Pancreas (tissue), 10 donors: ENCODE measurements around the gene PALLD. TPM values are rescaled to one million over a fixed set of nuclear protein-coding genes. Genes with fewer than 3 reads are reported as not detected.

Source experiments
- ATAC-seq, 4 donors: fragments of 200-7000 bp; cut with Tn5 transposase; one replicate each; pipeline versions ENCODE4 v1.8.0 to v1.9.1; 2020; ENCODE audit warnings: mild to moderate bottlenecking in 4 of 4, moderate library complexity in 4 of 4
- DNase-seq, 6 donors: peaks; one replicate each; pipeline ENCODE4 v3.0.0-alpha.2; 2020
- FAIRE-seq: peaks from 2 replicates; lab custom pipeline; 2012; peaks lifted over from hg19 to GRCh38; lab: Jason Lieb, UNC
- H3K27ac ChIP-seq, 4 donors: fragments of 200-600 bp; sonication (generic); 1 replicate in 3 of 4; 2 replicates in 1 of 4; pipeline versions ENCODE4 v1.5.0 to v1.8.0; 2020
- H3K27me3 ChIP-seq, 4 donors: fragments of 200-600 bp; one replicate each; pipeline ENCODE4 v1.8.0; 2021
- H3K36me3 ChIP-seq, 3 donors: fragments of 200-600 bp; sonication (generic) in 1 of 3; one replicate each; pipeline versions ENCODE4 v1.5.0 to v1.8.0; 2020 to 2021
- H3K4me1 ChIP-seq, 3 donors: fragments of 200-600 bp; one replicate each; pipeline ENCODE4 v1.8.0; 2021
- H3K4me3 ChIP-seq, 4 donors: fragments of 200-600 bp; sonication (generic) in 2 of 4; one replicate each; pipeline versions ENCODE4 v1.5.0 to v1.8.0; 2020 to 2021
- H3K9me3 ChIP-seq, 4 donors: fragments of 200-600 bp; one replicate each; pipeline ENCODE4 v1.8.0; 2021
- CTCF ChIP-seq, 4 donors: fragments of 200-600 bp; sonication (generic) in 3 of 4; IDR thresholded peaks; one replicate each; pipeline versions ENCODE4 v1.5.0 to v1.8.0; 2021; ENCODE audit warnings: antibody characterized with exemption in 4 of 4
- WGBS, 2 donors: extraction: QIAGEN DNeasy Blood & Tissue Kit; methylation state at CpG; one replicate each; pipeline ENCODE4 v1.1.7; 2013; 5-methylcytosine and 5-hydroxymethylcytosine counted together
- intact Hi-C, 3 donors: fragments of 100-400 bp; cut with DNase I; formaldehyde crosslinking; loops; one replicate each; pipeline versions ENCODE4 v1.11.1 to v1.14.2; 2022
- polyA plus RNA-seq, 2 donors: library from polyadenylated mRNA; stranded (reverse); fragments of 200-250 nt; gene quantifications; one replicate each; pipeline ENCODE4 v1.2.3, GENCODE V29; 2013
- total RNA-seq, 6 donors: library from RNA; stranded (reverse); fragmentation: NEBNext Ultra II Directional in 4 of 6; extraction: Animal tissue kit (Norgen Biotek cat#: 25700) in 4 of 6; gene quantifications; one replicate each; pipeline versions ENCODE4 v1.2.1 to v1.2.4, GENCODE V29; 2021 to 2023
- donor health status: healthy with polysubstance abuse.
- donor health status: DM: no; HTN: no; CAD: no; lungs with moderate emphysema.
- donor health status: DM: no; HTN: no; CAD: no.
- donor health status: control.
- donor health status: control.
- donor health status: Bipolar disorder and iron deficiency.
- donor health status: DM: yes; HTN: yes; CAD: no.
- donor health status: DM: no; HTN: no; CAD: no.
- donor health status: DM: no; HTN: no; CAD: no.
- donor health status: DM: yes; HTN: yes; CAD: no.

Gene PALLD
- total and polyA plus RNA-seq, 8 donors: 4.4 to 44.2 (median 14.1) TPM

GRCh38 chr4:168628251-168628650, 131.4 kb downstream of the PALLD start:
- intact Hi-C loops: no loop called here
- DNase-seq: no peak
- TF ChIP-seq CTCF (IDR thresholded peaks at IDR 0.05): no peak
- Histone ChIP-seq H3K4me3 (no peak overlapping the region), H3K36me3 (no peaks in the 10 kb centered on the region), H3K4me1 (peaks cover 0 to 11% (median 0%) of the 10 kb centered on the region in 3 donors), H3K27ac (no peak overlapping the region), H3K9me3 (no peaks in the 10 kb centered on the region), H3K27me3 (no peaks in the 10 kb centered on the region)
- no peak for FAIRE-seq
- ATAC-seq: no peak
- WGBS, 2 donors: 77 to 92% methylated on average over 5 of the region's 5 CpGs

GRCh38 chr4:168629566-168629965, 132.7 kb downstream of the PALLD start:
- Histone ChIP-seq H3K4me1 (peaks cover 0 to 11% (median 0%) of the 10 kb centered on the region in 3 donors), H3K9me3 (no peaks in the 10 kb centered on the region), H3K27ac (no peak overlapping the region), H3K4me3 (no peak overlapping the region), H3K36me3 (no peaks in the 10 kb centered on the region), H3K27me3 (peaks cover 0 to 5% (median 0%) of the 10 kb centered on the region in 4 donors)
- no peak for TF ChIP-seq CTCF (IDR thresholded peaks at IDR 0.05)
- FAIRE-seq (no peak), ATAC-seq (no peak), DNase-seq (no peak)
- 87 to 88% methylated on average over 4 of the region's 4 CpGs for WGBS, 2 donors
- intact Hi-C loops: no loop called here

- H3K27me3 ChIP-seq: peaks cover 0 to 5% (median 0%) of the 10 kb centered on the region in 4 donors
- peak overlapping the region in 1 of 4 donors; percentile 46 for H3K4me3 ChIP-seq
- no peak for DNase-seq
- H3K4me1 ChIP-seq: peaks cover 0 to 11% (median 0%) of the 10 kb centered on the region in 3 donors
- intact Hi-C loops: no loop called here
- ATAC-seq: no peak
- no peak for TF ChIP-seq CTCF (IDR thresholded peaks at IDR 0.05)
- WGBS, 2 donors: 56 to 59% methylated on average over 12 of the region's 12 CpGs
- no peaks in the 10 kb centered on the region for H3K36me3 ChIP-seq
- no peak overlapping the region for H3K27ac ChIP-seq
- no peaks in the 10 kb centered on the region for H3K9me3 ChIP-seq
- FAIRE-seq: no peak
Measured at GRCh38 chr4:168630445-168631187, 133.8 kb downstream of the PALLD start.

- FAIRE-seq: no peak
- DNase-seq: peak; percentile 23 to 86 (median 52)
- Histone ChIP-seq H3K4me1 (peaks cover 0 to 11% (median 0%) of the 10 kb centered on the region in 3 donors), H3K27ac (peak overlapping the region in 1 of 4 donors; percentile 2), H3K4me3 (peak overlapping the region; percentile 28 to 46 (median 36)), H3K36me3 (no peaks in the 10 kb centered on the region), H3K27me3 (peaks cover 0 to 5% (median 0%) of the 10 kb centered on the region in 4 donors), H3K9me3 (no peaks in the 10 kb centered on the region)
- intact Hi-C loops: no loop called here
- peak in 1 of 4 donors; percentile 16 for TF ChIP-seq CTCF (IDR thresholded peaks at IDR 0.05)
- peak; percentile 89 to 97 (median 94) for ATAC-seq
- WGBS, 2 donors: 0 to 1% methylated on average over 55 of the region's 55 CpGs
Measured at GRCh38 chr4:168631241-168632162, 134.7 kb downstream of the PALLD start.
